Calu3 (cell line): ENCODE measurements around the gene UBE2J2. TPM values are rescaled to one million over a fixed set of nuclear protein-coding genes. Genes with fewer than 3 reads are reported as not detected.

ENCODE experiments used
- BruUV-seq: library from RNA; stranded (reverse); fragments of 400-500 nt; replicated peaks from 2 replicates; lab custom pipeline; 2021; lab: Mats Ljungman, UMichigan
- CTCF ChIA-PET: fragments of 300-600 bp; sonication (Branson Sonifier 250); formaldehyde crosslinking; loops from one replicate; lab custom pipeline; 2022; ENCODE audit warnings: antibody characterized with exemption; lab: Charles Lee
- DNase-seq: peaks from one replicate; pipeline ENCODE4 v3.0.0; 2022
- H3K27ac Mint-ChIP-seq: one replicate; pipeline ENCODE4 v1.8.0; 2022; ENCODE audit warnings: mixed read lengths; ENCODE audit not compliant: unreplicated experiment
- H3K27me3 Mint-ChIP-seq: one replicate; pipeline ENCODE4 v1.8.0; 2022; ENCODE audit warnings: mixed read lengths; ENCODE audit not compliant: unreplicated experiment
- H3K36me3 Mint-ChIP-seq: one replicate; pipeline ENCODE4 v1.8.0; 2022; ENCODE audit warnings: mild to moderate bottlenecking, moderate library complexity, mixed read lengths; ENCODE audit not compliant: insufficient read depth, unreplicated experiment
- H3K4me1 Mint-ChIP-seq: one replicate; pipeline ENCODE4 v1.8.0; 2022; ENCODE audit warnings: mild to moderate bottlenecking, low read depth, mixed read lengths; ENCODE audit not compliant: unreplicated experiment
- H3K4me3 Mint-ChIP-seq: one replicate; pipeline ENCODE4 v1.8.0; 2022; ENCODE audit warnings: mild to moderate bottlenecking, low read depth, moderate library complexity, mixed read lengths; ENCODE audit not compliant: unreplicated experiment
- H3K9me3 Mint-ChIP-seq: one replicate; pipeline ENCODE4 v1.8.0; 2022; ENCODE audit warnings: low read depth, mixed read lengths; ENCODE audit not compliant: unreplicated experiment
- intact Hi-C: fragments of 100-400 bp; cut with micrococcal nuclease; formaldehyde crosslinking; loops from one replicate; pipeline ENCODE4 v1.10.0; 2022; ENCODE audit not compliant: unreplicated experiment
- total RNA-seq: library from RNA; stranded (reverse); gene quantifications from 2 replicates; pipeline ENCODE4 v1.2.3, GENCODE V29; 2022
- TF ChIP-seq, protein P1 (sequence below): fragments of 200-600 bp; IDR thresholded peaks from one replicate; pipeline ENCODE4 v1.8.0; 2022; ENCODE audit warnings: antibody characterized with exemption; ENCODE audit not compliant: unreplicated experiment

Gene UBE2J2
- total RNA-seq, 1 experiment from 2014 or later: 45.6 TPM

DNA sequence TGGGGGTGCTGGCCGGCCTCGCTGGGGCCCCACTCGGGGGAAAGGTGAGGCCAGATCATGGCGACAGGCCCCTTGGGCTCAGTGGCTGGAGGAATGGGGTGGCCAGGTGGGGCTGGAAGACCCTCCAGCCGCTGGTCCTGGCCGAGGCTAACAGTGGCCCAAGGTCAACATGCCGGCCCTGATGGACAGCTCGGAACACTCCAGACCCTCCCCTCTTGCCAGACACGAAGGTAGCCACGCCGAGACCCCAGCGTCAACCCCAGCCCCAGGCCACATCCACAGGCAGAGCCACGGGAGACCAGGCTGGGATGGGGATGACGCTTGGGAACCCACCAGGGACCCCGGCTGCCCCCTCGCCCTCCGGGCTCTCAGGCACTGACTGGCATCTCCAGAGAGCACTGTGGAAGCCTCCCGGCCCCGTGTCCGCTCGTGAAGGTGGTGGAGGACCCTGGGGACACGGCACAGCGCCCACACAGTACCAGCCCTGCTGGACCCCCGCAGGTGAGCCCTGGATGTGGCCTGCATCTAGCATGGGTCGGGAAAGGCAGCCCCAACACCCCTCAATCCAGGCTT lies 26.2 kb downstream of the UBE2J2 start:
- TF ChIP-seq, protein P1, sequence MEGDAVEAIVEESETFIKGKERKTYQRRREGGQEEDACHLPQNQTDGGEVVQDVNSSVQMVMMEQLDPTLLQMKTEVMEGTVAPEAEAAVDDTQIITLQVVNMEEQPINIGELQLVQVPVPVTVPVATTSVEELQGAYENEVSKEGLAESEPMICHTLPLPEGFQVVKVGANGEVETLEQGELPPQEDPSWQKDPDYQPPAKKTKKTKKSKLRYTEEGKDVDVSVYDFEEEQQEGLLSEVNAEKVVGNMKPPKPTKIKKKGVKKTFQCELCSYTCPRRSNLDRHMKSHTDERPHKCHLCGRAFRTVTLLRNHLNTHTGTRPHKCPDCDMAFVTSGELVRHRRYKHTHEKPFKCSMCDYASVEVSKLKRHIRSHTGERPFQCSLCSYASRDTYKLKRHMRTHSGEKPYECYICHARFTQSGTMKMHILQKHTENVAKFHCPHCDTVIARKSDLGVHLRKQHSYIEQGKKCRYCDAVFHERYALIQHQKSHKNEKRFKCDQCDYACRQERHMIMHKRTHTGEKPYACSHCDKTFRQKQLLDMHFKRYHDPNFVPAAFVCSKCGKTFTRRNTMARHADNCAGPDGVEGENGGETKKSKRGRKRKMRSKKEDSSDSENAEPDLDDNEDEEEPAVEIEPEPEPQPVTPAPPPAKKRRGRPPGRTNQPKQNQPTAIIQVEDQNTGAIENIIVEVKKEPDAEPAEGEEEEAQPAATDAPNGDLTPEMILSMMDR: no peak
- no peaks in the 10 kb centered on the region for H3K9me3 Mint-ChIP-seq
- H3K27ac Mint-ChIP-seq: no peak overlapping the region
- BruUV-seq: no TSS peak
- H3K4me3 Mint-ChIP-seq: no peak overlapping the region
- no peak for DNase-seq
- peaks cover 12% of the 10 kb centered on the region for H3K36me3 Mint-ChIP-seq
- no peaks in the 10 kb centered on the region for H3K27me3 Mint-ChIP-seq
- no peaks in the 10 kb centered on the region for H3K4me1 Mint-ChIP-seq
- CTCF ChIA-PET: no interaction called here
- intact Hi-C loops: loop anchor here (5.0 kb wide), 1 partner anchor 125 kb away; no protein-coding TSS in a partner anchor

DNA sequence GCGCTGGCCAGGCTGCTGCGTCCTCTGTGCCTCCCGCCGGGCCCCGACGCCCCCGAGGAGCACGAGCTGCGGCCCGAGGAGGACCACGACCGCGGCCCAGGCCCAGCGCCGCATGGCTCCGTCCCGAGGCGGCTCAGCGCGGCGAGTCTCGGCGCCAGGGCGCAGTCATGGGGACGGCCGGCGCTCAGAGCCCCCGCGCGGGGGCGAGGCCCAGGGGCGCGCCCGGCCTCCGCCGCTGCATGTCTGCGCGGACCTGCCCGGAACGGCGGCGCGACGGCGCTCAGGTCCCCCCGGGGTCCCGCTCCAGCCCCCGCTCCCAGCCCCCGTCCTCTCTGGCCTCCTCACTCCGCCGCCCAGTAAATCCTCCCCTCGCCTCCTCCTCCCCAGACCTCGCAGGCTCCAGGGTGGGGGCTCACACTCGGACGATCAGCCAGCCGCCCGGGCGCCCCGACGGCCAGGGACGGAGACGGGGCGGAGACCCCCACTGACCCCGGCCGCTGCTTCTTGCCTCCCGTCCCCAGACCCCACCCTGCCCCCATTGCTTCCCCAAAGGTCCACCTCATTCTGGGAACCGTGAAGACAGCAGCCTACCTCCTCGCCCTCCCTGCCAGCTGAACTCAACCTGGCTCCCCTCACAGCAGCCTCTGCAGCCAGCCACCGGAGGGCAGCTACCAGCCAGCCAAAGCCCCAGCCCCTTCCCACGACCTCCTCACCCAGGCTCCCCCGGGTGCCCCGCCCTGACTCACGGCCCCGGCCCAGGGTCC lies 26.9 kb downstream of the UBE2J2 start, which contains the start of gene C1QTNF12:
TSS of gene C1QTNF12 (minus strand) at position 146 of the 764 bp plus-strand sequence. CDS start at position 114, 32 bp downstream.
- no peak within 1 kb of the TSS for H3K27ac Mint-ChIP-seq
- TF ChIP-seq, protein P1: no peak
- BruUV-seq: no TSS peak

GRCh38 chr1:1245817-1246576 lies 27.7 kb downstream of the UBE2J2 start:
- intact Hi-C loops: loop anchor here (5.0 kb wide), 1 partner anchor 124 kb away; no protein-coding TSS in a partner anchor
- H3K9me3 Mint-ChIP-seq: no peaks in the 10 kb centered on the region
- no peak overlapping the region for H3K27ac Mint-ChIP-seq
- peaks cover 12% of the 10 kb centered on the region for H3K36me3 Mint-ChIP-seq
- no peaks in the 10 kb centered on the region for H3K4me1 Mint-ChIP-seq
- CTCF ChIA-PET: no interaction called here
- DNase-seq: no peak
- H3K4me3 Mint-ChIP-seq: no peak overlapping the region
- TF ChIP-seq, protein P1: no peak
- no peaks in the 10 kb centered on the region for H3K27me3 Mint-ChIP-seq
- BruUV-seq: no TSS peak

More for the DNA sequence above, 26.9 kb downstream of the UBE2J2 start, which contains the start of gene C1QTNF12:
- CTCF ChIA-PET: no interaction called here
- Mint-ChIP-seq H3K9me3 (no peaks in the 10 kb centered on the region), H3K36me3 (peaks cover 12% of the 10 kb centered on the region), H3K27me3 (no peaks in the 10 kb centered on the region), H3K4me3 (no peak within 1 kb of the TSS), H3K4me1 (no peaks in the 10 kb centered on the region)
- intact Hi-C loops: loop anchor here (5.0 kb wide), 1 partner anchor 124 kb away; no protein-coding TSS in a partner anchor
- no peak for DNase-seq

DNA sequence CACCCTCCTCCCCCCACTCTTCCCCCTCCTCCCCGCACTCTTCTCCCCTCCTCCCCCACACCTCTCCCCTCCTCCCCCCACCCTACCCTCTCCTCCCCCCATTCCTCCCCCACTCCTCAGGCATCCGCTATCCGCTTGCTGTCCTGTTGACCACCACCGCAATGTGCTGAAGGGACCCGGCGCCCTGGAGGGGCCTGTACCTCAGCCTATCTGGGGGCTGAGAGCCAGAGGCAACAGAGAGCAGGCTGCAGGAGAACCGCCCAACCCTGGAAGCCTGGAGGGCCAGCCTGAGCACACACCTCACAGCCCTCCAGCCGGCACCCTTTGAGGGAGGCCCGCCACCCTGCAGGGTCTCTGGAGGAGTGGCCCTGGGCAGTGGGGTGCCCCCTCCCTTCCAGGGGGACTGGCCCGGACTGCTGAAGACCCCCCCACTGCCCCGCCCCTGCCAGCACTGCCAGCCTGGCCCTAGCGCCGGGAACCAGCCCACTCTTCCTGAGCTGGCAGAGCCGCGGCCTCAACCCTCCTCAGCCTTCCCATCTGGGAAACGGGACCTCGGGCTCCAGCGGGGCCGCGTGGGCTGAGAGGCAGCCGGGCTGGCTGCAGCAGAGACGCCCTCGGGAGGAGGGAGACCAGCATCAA lies 28.4 kb downstream of the UBE2J2 start:
- Mint-ChIP-seq H3K27ac (no peak overlapping the region), H3K36me3 (peaks cover 12% of the 10 kb centered on the region)

More for the DNA sequence above, 28.4 kb downstream of the UBE2J2 start:
- Mint-ChIP-seq H3K27me3 (no peaks in the 10 kb centered on the region), H3K9me3 (no peaks in the 10 kb centered on the region), H3K4me3 (no peak overlapping the region), H3K4me1 (no peaks in the 10 kb centered on the region)
- CTCF ChIA-PET: no interaction called here
- BruUV-seq: no TSS peak
- intact Hi-C loops: loop anchor here (5.0 kb wide), 1 partner anchor 123 kb away; no protein-coding TSS in a partner anchor
- TF ChIP-seq, protein P1: no peak
- no peak for DNase-seq
